ENCODE measurements around the gene USP32.
A peak's percentile ranks its signal among the peaks of the same experiment; 100 is the strongest.
"Not testable (repeated sequence)": the region's sequence is repeated elsewhere in the genome, so short reads cannot be mapped to it uniquely, and the experiment has no call there.

USP32 gene

DNA sequence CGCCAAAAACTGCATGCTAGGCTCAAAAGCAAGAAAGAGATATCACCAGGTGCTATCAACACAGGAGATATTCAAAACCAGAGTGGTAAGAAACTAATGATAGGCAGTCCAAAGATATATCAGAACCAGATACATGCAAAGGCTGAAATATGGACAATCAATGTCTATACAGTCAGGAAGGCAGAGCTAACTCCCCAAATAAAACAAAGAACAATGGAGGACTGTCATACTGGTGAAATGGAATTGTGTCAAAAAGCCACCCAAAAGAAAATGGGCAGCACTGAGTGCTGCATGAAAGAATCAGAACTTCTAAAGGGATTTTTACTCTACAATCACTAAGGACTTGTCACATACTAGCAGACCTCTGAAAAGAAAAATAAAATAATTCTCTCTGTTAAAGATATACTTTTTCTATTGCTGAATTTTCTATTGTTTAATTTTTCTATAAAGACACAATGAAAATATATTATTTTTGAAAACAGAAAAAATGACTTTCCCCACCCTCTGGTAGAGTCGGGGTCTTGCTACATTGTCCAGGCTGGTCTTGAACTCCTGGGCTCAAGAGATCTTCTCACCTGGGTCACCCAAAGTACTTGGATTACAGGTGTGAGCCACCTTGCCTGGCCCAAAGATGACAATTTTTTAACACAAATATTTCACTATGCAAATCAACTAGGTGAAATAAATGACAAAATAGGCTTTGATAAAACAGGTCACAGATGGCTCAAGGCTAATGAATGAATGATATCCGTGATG is 98.2 kb downstream of the USP32 start:
- DNase-seq, result no peak

DNA sequence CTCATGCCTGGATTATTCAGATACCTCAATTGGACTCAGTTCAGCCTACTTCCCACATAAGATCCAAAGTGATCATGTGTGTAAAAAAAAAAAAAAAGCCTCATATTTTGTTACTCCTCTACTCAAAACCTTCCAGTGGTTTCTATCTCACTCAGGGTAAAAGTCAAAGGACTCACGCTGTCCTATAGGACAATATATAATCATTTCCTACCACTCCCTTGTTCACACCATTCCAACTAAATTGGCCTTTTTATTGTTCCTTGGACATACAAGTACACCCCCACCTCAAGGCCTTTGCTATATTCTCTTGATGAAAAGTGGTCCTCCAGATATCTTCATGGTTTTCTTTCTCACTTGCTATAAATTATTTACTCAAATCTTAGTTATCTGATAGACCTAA is 99.2 kb downstream of the USP32 start:
- DNase-seq, result no peak

DNA sequence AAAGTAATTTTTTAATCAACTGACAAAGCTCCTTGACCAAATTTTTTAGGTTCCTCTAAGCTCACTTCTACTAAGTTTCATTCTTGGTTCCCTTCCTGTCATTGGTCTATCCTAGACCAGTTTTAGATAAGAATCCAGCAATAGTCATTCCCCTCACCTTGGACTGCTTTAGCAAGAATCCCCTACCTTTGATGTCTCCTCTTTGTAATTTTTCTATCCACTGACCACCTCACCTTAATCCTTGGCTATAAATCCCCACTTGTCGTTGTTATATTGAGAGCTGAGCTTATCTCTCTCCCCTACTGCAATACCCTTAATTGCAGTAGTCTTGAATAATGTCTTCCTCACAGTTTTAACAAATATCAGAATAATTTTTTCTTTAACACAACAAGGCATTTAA is 107.2 kb downstream of the USP32 start:
- DNase-seq, result no peak

DNA sequence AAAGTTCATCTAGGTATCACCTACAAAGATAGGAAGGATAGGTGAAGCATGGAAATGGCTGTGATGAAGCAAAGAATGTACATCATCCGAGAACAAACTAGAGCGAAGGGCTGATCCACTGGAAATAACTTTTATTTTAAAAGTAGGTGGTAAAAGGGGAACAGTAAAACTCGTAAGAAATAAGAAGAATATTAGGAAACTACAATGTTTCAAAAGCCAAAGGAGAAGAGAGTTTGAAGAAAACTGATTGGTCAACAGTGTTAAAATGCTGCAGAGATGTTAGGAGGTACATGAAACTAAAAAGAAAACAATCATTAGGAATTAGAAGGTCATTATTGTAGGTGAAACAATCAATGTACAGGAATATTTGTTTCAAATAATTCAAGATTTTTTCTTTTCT is 108.1 kb downstream of the USP32 start:
- DNase-seq, result no peak

DNA sequence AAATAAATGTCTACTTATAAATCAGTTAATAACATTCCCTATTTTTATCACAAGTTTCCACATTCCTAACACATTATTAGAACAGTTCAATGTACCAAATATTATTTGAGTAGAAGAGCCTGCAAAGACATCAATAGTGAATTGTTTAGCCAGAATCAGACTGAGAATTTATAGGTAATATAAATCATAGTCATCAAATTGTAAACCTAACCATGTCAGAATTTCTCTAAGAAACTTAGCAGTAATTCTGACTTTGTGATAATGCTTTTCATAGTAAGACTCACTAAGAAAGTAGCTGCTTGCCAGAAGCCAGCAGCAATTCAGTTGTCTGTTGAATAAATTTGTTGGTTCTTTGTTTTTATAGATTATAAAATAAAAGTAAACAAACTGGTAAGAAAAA is 111.3 kb downstream of the USP32 start:
- DNase-seq, result no peak

DNA sequence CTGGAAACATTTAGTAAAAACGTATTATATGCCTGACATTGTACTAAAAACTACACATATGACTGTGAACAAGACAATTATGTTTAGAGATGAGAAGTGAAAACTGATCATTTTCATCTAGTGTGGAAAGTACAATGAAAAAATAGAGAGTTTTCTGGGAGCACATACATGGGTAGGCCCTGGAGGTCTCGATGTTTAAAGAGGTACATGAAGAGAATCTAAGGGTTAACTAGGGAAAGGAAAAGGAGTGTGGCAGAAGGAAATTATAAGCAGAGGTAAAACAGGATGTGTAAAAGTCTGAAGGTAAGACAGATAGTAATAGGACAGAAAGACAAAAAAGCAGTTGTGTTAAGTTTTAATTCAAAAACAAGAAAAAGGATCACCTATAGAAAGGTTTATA is 113.7 kb downstream of the USP32 start:
- DNase-seq, result no peak

DNA sequence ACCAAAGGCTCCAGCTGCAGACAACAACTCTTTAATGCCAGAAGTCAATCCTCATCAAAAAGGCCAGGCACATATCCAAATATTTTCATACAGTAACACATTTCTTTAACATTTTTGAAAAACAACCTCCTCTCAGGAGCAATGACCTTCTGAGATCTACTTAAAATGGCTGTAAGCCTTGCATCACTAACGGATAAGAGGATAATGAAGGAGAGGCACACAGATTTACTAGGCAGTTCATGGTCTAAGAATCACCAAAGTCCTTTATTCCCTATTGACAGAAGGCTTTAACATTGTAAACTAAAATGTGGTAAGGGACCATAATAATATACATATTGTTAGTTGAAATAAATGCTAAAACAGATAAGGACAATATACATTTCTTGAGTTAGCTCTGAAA is 114.7 kb downstream of the USP32 start:
- DNase-seq, result no peak

DNA sequence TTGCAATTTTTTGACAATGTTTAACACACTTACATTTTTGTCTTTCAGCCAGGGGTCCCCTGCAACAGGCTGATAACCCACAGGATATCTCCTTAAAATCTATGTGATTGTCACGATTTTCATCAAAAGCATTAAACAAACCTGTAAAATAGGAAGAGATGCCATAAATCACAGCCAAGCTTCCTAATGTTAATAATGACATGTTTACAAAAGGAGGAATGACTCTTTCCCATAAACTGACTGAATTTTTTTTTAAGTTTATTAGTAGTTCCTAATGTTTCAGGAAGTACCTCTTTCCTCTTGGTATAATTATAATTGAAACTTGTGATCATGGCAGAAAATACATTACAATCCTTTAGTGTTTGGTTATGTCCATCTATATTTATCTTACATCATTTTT is 122.5 kb downstream of the USP32 start:
- DNase-seq, result no peak

DNA sequence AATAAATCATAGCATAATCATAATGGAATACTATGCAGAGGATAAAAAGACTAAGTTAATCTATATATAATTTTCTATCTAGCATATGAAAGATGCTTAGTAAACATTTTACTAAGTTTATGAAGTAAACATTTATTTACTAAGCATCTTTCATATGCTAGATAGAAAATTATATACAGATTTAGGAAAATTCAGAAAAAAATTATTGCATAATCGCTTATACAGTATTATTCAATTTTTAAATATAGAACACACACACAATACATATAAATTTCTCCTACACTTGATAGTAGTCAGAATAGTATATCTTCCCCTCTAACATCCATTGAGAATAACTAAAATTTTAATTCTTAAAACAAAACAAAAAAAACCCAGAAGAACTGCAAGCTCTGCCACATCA is 131.4 kb downstream of the USP32 start:
- no peak for DNase-seq

DNA sequence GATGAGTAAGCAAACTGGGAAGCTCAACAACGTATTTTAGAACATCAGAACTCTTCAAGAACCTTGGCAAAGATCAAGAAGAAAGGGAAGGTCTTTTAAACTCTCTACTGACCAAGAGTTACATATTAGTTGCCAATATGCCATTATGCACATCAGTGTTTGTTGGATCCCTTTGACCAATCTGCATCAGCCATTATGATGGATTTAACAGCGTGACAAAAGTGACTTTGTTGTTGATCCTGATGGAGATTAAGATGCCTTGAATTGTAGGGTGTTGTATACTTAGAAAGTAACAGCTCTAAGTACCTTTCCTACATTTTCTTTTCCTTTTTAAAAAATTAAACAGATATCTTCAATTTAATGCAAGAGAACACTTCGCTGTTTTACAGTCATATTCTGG is 133.6 kb downstream of the USP32 start:
- no peak for DNase-seq

DNA sequence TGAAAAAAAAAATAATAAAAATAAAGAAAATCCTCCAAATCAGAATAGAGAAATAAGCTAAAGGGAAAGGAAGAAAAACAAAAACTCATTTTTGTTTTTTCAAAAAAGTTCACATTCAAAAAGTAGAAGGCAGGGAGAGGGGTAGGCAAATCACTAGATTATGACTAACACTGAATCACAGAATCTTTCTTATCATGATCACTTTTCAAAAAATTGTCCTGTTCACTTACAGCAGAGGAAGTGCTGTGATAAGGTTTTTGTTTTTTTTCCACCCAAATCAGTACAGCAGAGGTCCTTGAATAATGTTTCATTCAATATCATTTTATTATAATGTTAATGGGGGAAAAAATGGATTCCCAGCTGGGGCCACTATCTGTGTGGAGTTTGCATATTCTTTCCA is 135.8 kb downstream of the USP32 start:
- DNase-seq, result no peak

DNA sequence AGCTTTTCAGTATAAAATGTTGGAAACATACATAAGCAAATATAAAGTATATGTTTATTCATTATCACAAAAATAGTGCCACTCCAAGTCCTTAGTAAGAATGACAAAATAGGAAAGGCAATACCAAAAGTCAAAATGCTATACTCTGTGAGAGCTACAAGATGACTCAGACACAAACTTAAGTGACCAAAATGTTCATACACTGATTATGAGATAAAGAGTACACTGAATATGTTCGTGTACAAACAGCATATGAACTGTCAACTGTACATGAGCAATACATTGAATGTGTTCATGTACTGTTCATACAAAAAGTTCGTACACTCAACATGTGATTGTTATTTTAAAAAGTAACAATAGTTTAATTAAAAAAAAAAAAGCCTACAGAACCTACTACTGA is 138.9 kb downstream of the USP32 start:
- no peak for DNase-seq

DNA sequence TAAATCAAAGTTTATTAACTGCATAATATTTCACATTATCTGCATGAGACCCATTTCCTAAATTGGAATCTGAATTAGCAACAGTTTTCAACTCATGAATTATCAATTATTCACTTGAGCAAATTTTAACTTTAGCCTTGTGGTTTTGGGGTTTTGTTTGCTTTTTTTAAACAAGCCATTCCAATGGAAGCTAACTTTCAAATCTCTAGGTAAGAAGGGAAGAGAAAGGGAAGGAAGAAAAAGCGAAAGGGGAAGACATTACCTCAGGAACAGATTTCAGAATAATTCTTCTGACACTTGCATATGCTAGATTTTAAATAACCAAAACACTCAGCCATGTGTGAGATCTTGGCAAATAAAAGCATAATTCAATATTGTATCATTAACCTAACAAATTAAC is 139.5 kb downstream of the USP32 start:
- DNase-seq, result no peak

DNA sequence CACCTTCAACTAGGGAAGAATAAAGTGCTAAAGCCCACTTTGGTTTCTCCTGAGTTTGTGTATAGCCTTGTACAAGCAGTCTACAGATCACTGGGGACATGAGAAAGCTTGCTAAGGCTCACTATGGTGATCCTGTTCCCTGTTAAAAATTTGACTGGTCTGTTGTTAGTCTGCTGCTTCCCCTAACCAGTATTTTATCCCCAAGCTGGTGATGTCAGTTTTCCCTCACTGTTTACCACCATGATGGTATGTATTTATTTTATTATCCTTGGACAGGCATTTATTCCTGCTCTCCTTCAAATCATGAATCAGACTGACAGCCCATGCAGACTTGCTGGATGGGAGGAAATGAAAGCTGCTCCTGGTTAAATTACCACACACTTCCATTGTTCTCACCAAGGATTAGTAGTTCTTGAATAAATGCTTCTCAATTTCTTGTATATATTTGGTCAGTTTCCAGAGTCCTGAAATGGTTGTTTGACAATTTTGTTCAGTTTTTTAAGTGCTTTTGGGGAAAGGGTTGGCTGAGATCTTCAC is 142.6 kb downstream of the USP32 start:
- DNase-seq, result no peak

DNA sequence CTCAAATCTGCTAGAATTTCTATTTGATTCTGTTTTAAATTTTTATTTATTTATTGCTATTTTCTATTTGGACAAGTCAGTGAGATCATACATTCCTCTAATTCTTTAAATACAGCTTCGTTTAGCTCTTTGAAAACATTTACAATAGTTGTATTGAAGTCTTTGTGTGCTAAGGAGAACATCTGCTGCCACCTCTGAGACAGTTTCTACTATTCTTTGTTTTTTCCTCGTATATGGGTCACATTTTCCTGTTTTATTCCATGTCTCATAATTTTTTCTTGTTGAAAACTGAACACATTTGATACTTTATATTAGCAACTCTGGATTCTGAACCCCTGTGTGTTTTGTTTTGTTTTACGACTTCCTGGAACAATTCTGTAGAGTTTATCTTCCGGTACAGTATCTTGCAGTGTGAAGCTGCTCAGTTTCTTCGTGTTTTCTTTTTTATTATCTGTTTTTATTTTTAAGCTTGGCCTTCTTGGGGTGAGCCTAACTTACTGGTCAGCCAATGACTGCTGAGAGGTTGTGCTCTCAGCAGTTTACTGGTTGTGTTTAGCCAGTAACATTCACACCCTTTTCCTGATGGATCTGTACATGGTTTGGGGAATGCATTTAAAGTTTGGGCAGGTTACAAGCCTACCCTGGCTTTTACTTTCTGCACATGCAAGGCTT is 143.2 kb downstream of the USP32 start:
- no peak for DNase-seq

DNA sequence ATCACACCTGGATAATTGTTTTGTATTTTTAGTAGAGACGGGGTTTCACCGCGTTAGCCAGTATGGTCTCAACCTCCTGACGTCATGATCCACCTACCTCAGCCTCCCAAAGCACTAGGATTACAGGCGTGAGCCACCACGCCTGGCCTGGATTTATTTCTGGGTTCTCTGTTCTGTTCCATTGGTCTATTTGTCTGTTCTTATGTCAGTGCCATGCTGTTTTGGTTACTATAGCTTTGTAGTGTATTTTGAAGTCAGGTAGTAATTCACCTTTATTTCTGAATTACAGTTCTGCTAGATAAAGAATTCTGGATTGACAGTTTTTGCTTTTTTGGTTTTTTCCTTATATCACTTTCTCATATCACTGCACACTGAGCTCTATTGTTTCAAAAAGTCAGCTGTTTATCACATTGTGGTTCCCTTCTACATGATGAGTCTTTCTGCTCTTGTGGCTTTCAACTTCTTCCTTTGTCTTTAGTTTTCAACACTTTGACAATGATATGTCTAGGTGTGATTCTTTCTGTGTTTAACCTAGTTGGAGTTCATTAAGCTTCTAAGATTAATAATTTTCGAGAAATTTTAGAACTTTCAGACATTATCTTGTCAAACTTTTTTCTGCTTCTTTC is 144.0 kb downstream of the USP32 start:
- DNase-seq, result no peak

DNA sequence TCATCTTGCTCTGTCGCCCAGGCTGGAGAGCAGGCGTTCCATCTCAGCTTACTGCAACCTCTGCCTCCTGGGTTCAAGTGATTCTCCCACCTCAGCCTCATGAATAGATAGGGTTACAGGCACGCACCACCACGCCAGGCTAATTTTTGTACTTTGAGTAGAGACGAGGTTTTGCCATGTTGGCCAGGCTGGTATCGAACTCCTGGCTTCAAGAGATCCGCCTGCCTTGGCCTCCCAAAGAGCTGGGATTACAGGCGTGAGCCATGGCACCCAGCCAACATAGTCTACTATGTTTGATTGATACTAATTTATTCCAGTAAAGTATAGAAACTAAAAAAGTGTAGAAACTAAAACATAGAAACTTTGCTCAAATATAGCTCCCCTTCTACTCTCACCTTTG is 147.3 kb downstream of the USP32 start:
- DNase-seq, result no peak

DNA sequence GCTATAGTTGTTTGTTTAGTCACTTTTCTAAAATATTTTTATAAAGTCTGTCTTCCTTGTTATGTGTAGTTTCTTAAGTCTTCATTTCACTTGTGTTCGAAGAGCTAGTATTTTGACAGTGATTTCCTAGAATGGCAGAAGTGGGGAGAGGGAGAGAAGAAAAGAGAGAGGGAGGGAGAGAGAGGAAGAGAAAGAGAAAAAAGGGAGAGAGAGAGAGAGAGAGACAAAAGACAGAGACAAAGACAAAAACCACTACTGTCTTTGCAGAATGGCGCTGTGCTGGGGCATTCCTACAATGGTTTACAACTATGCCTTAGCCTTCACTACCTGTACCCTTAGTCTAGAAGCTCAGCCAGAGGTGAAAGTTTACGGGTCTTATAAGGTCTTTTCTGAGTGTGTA is 151.6 kb downstream of the USP32 start:
- DNase-seq, result no peak

DNA sequence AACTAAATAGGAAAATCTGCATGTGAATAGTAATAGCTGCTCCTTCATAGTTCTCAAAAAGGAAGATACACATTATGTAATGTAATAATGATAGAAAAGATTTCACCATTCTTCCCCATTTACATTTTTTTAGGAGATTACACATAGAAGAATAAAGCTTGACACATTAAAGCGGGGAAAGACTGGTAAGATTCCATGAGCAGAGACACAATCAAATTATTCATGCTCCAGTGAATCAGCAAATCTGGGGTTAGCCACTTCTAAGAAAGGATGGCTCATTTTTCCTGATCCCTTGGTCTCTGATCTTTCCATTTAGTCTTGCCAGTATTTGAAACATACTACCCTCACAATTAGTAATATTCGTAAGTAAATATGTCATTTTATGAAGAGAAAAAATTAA is 160.2 kb downstream of the USP32 start:
- peak; percentile 20 for DNase-seq

DNA sequence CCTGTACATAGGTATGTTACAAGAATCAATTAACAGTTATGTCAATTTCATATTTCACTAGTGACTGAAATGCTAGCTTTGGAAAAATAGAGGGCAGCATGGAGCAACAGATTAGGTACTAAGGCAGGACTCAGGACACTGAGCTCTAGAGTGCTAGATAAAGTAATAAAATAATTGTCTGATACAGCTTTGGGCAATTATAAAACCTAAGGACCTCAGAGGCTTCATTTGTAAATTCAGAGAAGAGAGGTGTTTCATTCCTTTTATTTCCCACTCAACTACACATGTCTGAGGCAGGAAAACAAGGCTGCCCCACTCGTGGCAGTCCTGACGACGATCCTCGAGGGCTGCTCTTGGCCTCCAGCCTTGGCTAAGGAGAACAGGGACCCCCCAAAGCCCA is 160.7 kb downstream of the USP32 start:
- no peak for DNase-seq

DNA sequence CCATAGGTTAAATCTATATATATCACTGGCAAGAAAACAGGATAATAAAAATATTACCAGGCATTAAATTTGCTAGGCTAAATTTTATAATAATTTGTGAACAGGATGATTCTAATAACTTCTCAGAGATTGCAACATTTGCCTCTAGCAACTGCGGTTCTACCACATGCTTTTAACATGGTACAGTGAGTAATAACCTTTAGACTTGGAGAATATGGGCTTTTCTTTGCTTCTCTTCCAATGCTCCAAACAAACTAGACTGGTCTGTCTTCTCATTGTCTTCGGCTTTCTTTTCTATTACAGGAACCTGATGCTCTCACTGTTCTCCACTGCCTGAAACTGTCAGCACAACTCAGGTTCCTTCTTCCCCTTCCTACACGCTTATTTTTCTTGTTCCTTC is 161.6 kb downstream of the USP32 start:
- DNase-seq, result no peak

DNA sequence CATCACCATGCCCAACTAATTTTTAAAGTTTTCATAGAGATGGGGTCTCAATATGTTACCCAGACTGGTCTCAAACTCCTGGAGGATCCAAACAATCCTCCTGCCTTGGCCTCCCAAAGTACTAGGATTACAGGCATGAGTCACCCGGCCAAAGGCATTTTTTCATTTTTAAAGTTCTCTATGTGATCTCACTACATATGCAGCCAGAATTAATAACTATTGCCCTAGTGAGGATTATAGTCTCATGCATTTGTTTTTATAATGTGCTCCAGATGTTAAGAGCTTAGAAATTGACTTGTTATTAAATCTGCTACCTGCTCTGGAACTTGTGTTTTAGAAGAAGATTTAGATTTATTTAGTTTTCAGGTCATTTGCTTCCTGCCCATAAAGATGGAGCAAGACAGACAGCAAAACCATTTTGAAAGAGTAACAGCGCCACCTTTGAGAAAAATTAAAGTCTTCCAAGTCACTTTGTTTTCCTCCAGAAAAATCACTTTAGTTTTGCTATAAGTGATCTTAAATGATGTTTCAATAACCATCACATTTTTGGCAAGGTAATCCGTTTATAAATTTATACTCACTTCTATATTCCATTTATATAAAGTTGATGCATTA is 162.6 kb downstream of the USP32 start:
- no peak for DNase-seq

DNA sequence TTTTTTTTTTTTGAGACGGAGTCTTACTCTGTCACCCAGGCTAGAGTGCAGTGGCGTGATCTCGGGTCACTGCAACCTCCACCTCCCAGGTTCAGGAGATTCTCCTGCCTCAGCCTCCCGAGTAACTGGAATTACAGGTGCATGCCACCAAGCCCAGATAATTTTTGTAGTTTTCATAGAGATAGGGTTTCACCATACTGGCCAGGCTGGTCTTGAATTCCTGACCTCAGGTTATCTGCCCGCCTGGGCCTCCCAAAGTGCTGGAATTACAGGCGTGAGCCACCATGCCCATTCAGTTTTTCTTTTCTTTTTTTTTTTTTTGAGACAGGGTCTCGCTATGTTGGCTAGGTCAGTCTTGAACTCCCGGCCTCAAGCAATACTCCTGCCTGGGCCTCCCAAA is 164.7 kb downstream of the USP32 start:
- DNase-seq, result not testable (repeated sequence)

DNA sequence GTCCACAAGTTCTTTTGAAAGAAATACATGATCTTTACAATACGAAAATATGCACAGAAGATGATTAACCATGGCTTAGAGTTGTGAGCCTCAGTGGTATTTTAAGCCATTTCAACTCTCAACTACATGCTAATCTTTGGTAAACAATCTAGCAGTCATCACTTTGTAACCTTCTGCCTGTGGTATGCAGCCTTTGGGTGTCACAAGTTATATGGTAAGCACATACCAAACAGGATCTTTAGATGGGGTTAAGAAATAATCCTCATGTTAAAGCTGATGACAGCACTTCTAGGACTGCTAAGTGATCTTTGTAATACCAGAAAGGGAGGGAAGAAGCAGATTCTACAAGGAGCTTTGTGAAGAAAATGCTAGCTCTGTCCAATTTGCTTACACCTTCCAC is 167.9 kb downstream of the USP32 start:
- DNase-seq, result no peak
